22Rv1 (cell line): ENCODE data around the gene NTRK3.

Experiments
- CTCF ChIP-seq: fragments of 450-650 bp; IDR thresholded peaks from 2 replicates; pipeline ENCODE4 v1.5.1; 2017; ENCODE audit warnings: mild to moderate bottlenecking
- ZFX ChIP-seq: fragments of 450-650 bp; IDR thresholded peaks from 2 replicates; pipeline ENCODE4 v1.6.1; 2017; ENCODE audit warnings: antibody characterized with exemption, borderline replicate concordance

GRCh38 chr15:88028024-88028423 is 228.5 kb downstream of the NTRK3 start:
- TF ChIP-seq CTCF = no peak
- TF ChIP-seq ZFX = no peak
